Stimulated activated naive CD8-positive, alpha-beta T cell treated with anti-CD3 and anti-CD28 coated beads, Interleukin-15, amount 100 ng/mL, for 72 hours (primary cell): ENCODE measurements around the gene YWHAQ.
"Not testable (repeated sequence)": the region's sequence is repeated elsewhere in the genome, so short reads cannot be mapped to it uniquely, and the experiment has no call there.

ENCODE experiments used
- ATAC-seq: fragments of 150-1000 bp; cut with Tn5 transposase; 2 replicates; pipeline ENCODE4 v1.10.0; 2021; ENCODE audit warnings: mild to moderate bottlenecking, moderate library complexity
- DNase-seq, 2 donors: peaks; one replicate each; pipeline ENCODE4 v3.0.0; 2021 to 2022
- H3K27ac Mint-ChIP-seq, 2 donors: one replicate each; pipeline ENCODE4 v1.8.0; 2022; ENCODE audit warnings: mild to moderate bottlenecking in 2 of 2, mixed read lengths in 2 of 2, moderate library complexity in 2 of 2
- H3K27me3 Mint-ChIP-seq: one replicate; pipeline ENCODE4 v1.8.0; 2022; ENCODE audit warnings: mixed read lengths
- H3K4me1 Mint-ChIP-seq: one replicate; pipeline ENCODE4 v1.8.0; 2022; ENCODE audit warnings: mild to moderate bottlenecking, mixed read lengths
- H3K4me3 Mint-ChIP-seq, 2 donors: one replicate each; pipeline ENCODE4 v1.8.0; 2022; ENCODE audit warnings: mild to moderate bottlenecking in 2 of 2, mixed read lengths in 2 of 2, moderate library complexity in 1 of 2
- H3K9me3 Mint-ChIP-seq, 2 donors: one replicate each; pipeline ENCODE4 v1.8.0; 2022; ENCODE audit warnings: mixed read lengths in 2 of 2

The YWHAQ gene

DNA sequence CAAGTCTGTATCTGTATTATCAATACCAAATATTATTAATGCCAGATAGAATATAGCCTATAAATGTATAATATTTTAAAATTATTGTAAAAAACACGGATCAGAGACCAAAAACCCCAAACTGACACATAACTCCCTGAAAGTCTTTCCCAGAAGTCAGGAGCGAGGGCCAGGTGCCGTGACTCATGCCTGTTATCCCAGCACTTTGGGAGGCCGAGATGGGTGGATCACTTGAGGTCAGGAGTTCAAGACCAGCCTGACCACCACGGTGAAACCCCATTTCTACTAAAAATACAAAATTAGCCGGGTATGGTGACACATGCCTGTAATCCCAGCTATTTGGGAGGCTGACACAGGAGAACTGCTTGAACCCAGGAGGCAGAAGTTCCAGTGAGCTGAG lies 35.5 kb downstream of the YWHAQ start:
- peaks cover 85% of the 10 kb centered on the region for H3K4me1 Mint-ChIP-seq
- not testable (repeated sequence) for H3K27me3 Mint-ChIP-seq, ATAC-seq, DNase-seq, H3K27ac Mint-ChIP-seq
- H3K9me3 Mint-ChIP-seq = peaks cover 10 to 13% of the 10 kb centered on the region in 2 donors
- peak overlapping the region; percentile 25 to 60 for H3K4me3 Mint-ChIP-seq

DNA sequence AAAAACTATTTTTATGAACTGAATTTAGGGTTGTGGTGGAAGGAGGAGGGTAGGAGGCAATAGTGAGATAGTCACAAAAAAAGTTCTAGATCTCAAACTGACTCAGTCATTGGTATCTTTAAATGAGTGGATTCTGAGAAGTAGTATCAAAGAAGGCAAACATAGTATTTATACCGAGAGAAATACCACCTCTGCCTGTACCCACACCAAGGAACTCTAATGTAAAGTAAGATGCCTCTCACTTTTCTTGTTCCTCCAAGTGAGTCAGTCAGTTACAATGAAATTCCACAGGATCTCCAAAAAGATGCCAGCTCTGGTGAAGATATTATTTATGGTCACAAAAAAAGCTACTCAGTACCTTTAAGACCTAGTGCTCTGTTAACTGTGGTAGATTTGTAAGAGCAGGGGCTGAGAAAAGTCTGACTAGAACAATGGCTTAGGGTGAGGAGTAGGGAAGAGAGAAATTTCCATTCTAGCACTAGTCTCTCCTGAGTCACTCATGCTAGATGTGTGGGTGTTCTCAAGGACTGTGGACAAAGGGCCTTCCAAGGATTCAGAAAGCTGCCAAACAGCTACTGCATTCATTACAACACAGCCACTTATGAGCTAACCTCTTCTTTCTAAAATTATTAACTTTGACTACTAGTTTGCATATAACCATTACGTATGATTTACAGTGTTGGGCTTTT lies 36.3 kb downstream of the YWHAQ start:
- ATAC-seq (peak; percentile 94), DNase-seq (no peak)
- Mint-ChIP-seq H3K4me3 (peak overlapping the region; percentile 60 to 68), H3K27ac (peak overlapping the region; percentile 41 to 94), H3K4me1 (peaks cover 83% of the 10 kb centered on the region), H3K27me3 (no peaks in the 10 kb centered on the region), H3K9me3 (peaks cover 6% of the 10 kb centered on the region in 2 donors)

DNA sequence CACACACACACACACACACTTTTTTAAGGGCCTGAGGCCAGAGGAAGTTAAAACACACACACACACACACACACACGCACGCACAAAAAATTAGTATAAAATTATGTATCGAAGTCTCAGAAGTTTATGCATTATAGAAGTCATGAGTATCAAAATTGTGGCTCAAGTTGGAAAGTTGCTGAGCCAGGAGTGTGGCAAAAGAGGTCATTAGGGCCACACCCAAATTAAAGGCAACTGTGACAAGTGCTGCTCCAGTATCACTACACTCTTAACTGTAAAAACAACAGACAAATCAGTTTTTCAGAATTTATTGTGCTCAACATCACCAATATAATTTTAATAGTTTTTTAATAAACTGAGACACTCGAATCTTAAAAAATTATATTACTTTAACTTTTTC lies 36.9 kb downstream of the YWHAQ start:
- H3K9me3 Mint-ChIP-seq = peaks cover 0 to 4% of the 10 kb centered on the region in 2 donors
- peak overlapping the region in 1 of 2 donors; percentile 41 for H3K27ac Mint-ChIP-seq
- H3K27me3 Mint-ChIP-seq = no peaks in the 10 kb centered on the region
- peak overlapping the region in 1 of 2 donors; percentile 48 for H3K4me3 Mint-ChIP-seq
- ATAC-seq = no peak
- H3K4me1 Mint-ChIP-seq = peaks cover 81% of the 10 kb centered on the region
- no peak for DNase-seq

DNA sequence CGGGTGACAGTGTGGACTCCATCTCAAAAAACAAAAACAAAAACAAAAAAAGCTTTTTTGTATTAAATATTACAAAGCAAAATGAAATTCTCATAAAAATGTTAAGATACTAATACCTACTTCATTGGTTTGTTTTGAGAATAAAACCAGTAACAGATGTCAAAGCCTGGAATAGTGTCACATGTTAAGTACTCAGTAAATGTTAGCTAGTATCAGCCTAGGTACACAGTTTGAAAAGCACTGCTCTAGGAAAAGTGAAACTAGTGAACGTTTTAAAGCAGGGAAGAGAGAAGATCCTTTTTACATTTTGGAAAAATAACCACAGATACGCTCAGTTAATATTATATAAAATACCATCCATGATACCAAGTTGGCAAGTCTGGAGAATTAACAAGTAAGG lies 38.1 kb downstream of the YWHAQ start:
- Mint-ChIP-seq H3K9me3 (peaks cover 0 to 4% of the 10 kb centered on the region in 2 donors), H3K4me3 (no peak overlapping the region), H3K27me3 (no peaks in the 10 kb centered on the region), H3K4me1 (peaks cover 70% of the 10 kb centered on the region), H3K27ac (no peak overlapping the region)
- no peak for ATAC-seq
- no peak for DNase-seq

DNA sequence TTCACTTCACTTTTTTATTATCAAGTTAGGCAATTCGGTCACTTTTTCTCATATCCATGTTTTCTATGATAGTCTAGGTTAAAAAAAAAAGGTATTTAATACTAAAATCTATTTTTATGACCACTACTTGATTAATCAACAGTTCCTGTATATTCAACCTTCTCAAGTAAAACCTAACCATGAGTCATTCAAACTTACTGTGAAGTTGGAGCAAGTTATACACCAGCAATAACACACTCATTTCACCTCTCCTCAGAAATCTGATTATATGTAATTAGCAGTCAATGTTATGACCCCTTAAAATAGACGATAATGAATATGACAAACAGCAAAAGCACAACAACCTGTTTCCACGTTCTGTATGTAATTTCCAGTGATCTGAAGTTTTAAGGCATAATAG lies 40.2 kb downstream of the YWHAQ start:
- ATAC-seq (peak; percentile 45), DNase-seq (no peak)
- Mint-ChIP-seq H3K4me1 (peaks cover 52% of the 10 kb centered on the region), H3K27ac (no peak overlapping the region), H3K9me3 (peaks cover 0 to 4% of the 10 kb centered on the region in 2 donors), H3K27me3 (no peaks in the 10 kb centered on the region), H3K4me3 (no peak overlapping the region)

DNA sequence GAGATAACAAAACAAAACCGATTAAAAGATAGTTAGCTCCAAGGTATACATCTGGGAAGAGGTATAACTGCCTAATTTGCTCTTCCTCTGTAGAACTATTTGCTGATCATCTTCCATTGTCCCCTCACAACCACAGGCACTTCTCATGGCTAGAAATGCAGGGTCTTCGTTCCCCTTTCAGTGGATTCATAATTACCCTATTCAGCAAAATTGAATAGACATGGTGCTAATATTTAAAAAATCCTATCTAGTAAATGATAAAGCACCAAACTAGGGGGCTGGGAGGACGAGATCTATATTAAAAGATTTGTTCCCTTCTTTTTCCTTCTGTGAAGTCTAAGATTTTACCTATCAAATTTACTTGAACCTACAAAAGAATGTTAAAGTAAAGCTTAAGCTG lies 44.3 kb downstream of the YWHAQ start:
- Mint-ChIP-seq H3K4me3 (no peak overlapping the region), H3K27me3 (no peaks in the 10 kb centered on the region), H3K9me3 (no peaks in the 10 kb centered on the region), H3K4me1 (peaks cover 16% of the 10 kb centered on the region), H3K27ac (no peak overlapping the region)
- DNase-seq (no peak), ATAC-seq (no peak)

DNA sequence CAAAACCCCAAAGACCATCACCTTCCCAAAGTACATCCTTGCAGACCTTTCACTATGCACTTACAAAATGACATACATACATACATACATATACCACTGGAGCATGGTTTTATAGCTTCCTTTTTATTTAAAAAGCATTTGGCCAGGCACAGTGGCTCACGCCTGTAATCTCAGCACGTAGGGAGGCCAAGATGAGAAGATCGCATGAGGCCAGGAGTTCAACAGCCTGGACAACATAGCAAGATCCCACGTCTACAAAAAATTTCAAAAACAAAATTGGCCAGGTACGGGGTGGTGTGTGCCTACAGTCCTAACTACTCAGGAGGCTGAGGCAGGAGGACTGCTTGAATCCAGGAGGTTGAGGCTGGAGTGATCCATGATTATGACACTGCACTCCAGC lies 45.3 kb downstream of the YWHAQ start:
- no peak overlapping the region for H3K4me3 Mint-ChIP-seq
- DNase-seq (no peak), ATAC-seq (no peak)
- H3K27ac Mint-ChIP-seq = no peak overlapping the region
- no peaks in the 10 kb centered on the region for H3K27me3 Mint-ChIP-seq
- H3K9me3 Mint-ChIP-seq = no peaks in the 10 kb centered on the region
- H3K4me1 Mint-ChIP-seq = peaks cover 6% of the 10 kb centered on the region

DNA sequence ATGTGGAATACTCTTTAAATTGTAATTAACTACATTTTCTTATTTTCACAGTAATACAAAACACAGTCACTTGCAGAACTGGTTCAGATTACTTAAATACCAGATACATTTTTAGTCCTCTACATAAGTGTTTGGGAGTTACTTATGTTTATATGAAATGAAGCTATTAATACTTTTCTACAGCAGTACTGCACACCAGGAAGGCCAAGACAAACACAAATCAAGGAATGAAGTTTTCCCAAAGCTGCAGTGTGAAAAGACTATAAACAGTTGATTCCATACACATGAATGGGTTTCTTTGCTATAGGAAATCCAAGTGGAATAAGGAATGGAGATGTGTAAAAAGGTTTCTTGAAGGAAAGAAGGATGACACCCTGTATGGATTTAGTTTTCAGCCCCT lies 45.9 kb downstream of the YWHAQ start:
- not testable (repeated sequence) for H3K4me3 Mint-ChIP-seq, H3K27me3 Mint-ChIP-seq, ATAC-seq, H3K27ac Mint-ChIP-seq, H3K4me1 Mint-ChIP-seq, DNase-seq, H3K9me3 Mint-ChIP-seq

DNA sequence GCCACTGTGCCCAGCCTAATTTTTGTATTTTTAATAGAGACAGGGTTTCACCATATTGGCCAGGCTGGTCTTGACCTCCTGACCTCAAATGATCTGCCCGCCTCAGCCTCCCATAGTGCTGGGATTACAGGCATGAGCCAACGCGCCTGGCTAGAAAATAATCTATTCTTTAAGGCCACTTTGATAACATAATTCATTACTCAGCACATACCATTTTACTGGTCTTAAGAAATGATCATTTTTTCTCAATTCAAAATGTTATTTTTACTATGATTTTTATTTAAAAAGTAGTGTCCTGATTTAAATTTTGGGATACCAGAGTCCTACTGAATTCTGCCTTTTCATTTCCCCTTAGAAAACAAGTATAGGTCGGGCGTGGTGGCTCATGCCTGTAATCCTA lies 48.2 kb downstream of the YWHAQ start:
- Mint-ChIP-seq H3K4me3 (no peak overlapping the region), H3K9me3 (no peaks in the 10 kb centered on the region), H3K27me3 (no peaks in the 10 kb centered on the region), H3K4me1 (no peaks in the 10 kb centered on the region), H3K27ac (no peak overlapping the region)
- no peak for ATAC-seq
- DNase-seq = no peak

DNA sequence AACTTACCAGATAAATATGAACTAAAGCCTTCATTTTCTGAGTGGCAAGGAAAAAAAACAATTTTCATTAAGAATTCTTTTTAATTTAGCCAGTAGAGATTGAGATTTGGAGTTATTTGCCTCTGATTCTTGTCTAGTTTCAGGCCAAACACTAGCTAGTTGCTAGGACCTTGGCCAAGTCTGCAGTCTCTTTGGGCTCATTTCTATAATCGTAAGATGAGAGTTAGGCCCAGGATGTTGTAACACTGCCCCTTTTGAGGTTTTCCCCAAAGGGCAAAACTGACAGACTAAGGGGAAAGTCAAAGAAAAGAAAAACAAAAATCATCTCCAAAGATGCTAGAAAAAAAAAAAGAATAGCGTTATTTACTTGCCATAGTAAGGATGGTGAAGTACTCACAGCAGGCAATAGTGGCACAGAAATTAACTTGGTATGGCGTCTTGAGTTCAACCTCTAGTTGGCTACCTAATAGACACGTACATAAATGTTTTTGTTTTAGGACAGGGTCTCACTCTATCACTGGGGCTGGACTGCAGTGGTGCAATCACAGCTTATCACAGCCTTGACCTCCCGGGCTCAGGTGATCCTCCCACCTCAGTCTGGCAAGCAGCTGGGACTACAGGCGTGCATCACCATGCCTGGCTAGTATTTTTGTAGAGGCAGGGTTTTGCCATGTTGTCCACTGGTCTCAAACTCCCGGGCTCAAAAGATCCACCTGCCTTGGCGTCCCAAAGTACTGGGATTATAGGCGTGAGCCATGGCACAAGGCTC lies 52.1 kb downstream of the YWHAQ start:
- Mint-ChIP-seq H3K4me1 (peaks cover 11% of the 10 kb centered on the region), H3K27me3 (no peaks in the 10 kb centered on the region), H3K9me3 (no peaks in the 10 kb centered on the region), H3K4me3 (no peak overlapping the region), H3K27ac (no peak overlapping the region)
- ATAC-seq = no peak
- no peak for DNase-seq

DNA sequence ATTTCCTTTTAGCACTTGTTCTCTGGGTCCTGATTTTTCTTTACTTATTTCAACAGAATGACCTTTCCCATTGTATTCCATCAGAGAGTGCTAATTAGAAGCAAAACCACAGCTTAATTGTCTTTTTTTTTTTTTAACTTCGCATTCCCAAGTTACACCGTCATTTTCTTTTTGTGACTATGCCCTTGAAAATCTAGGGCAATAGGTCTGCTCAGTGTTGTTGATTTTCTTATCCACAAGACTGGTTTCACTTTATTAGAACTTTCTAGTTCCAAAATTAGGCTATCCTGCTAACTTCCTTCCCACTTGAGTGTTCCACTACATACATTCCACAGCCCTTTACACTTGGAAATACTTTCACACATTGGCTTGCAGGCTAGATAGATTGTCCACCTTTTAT lies 56.5 kb downstream of the YWHAQ start:
- Mint-ChIP-seq H3K4me1 (peaks cover 21% of the 10 kb centered on the region), H3K9me3 (no peaks in the 10 kb centered on the region), H3K4me3 (no peak overlapping the region), H3K27me3 (no peaks in the 10 kb centered on the region), H3K27ac (no peak overlapping the region)
- ATAC-seq (no peak), DNase-seq (no peak)

DNA sequence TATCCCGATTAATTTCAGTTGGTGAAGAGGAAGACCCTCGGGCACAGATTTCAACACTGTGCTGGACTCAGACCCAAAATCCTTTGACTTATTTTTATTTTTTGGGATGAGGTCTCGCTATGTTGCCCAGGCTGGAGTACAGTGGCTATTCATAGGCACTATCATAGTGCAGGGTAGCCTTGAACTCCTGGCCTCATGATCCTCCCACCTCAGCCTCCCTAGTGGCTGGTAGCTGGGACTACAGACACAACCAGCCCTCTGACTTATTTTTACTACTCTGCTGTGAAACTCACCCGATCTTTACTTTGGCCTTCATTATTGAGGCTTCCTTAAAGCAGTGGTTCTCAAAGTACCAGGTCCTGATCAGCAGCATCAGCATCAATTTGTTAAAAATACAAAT lies 57.0 kb downstream of the YWHAQ start:
- Mint-ChIP-seq H3K27ac (no peak overlapping the region), H3K27me3 (no peaks in the 10 kb centered on the region), H3K9me3 (no peaks in the 10 kb centered on the region), H3K4me1 (peaks cover 21% of the 10 kb centered on the region), H3K4me3 (no peak overlapping the region)
- DNase-seq (no peak), ATAC-seq (peak; percentile 48)

DNA sequence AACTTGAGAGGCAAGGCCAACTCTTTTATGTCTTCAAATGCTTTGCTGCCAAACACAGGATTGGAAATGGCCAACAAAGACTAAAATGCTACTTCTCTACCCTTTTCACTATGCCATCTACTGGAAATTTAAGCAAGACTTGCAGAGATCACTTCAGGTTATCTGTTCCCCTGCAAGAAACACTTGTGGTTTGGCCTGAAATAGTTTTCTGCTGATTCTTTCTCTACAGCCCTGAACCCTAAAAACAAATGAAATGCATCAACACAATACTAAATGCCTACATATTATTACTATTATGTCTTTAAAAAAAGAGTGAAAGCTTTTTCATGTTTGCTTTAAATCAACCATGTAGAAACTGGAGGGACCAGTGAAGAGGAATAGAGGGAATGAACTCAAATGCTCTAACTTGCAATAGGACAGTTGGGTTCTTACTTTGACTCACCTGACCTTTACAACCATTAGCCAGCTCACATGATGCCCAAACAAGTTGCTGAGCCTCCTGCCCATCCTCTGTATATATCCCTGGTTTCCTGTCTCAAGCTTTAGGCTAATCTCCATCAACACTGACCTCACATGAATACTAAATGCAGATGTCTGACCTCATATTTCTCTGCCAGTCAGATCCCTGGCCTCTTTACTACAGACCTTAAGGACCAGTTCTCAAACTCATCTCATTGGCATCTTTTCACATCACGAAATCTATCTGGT lies 57.6 kb downstream of the YWHAQ start:
- DNase-seq (no peak), ATAC-seq (peak; percentile 59)
- Mint-ChIP-seq H3K4me1 (peaks cover 21% of the 10 kb centered on the region), H3K27me3 (no peaks in the 10 kb centered on the region), H3K4me3 (no peak overlapping the region), H3K9me3 (no peaks in the 10 kb centered on the region), H3K27ac (no peak overlapping the region)

DNA sequence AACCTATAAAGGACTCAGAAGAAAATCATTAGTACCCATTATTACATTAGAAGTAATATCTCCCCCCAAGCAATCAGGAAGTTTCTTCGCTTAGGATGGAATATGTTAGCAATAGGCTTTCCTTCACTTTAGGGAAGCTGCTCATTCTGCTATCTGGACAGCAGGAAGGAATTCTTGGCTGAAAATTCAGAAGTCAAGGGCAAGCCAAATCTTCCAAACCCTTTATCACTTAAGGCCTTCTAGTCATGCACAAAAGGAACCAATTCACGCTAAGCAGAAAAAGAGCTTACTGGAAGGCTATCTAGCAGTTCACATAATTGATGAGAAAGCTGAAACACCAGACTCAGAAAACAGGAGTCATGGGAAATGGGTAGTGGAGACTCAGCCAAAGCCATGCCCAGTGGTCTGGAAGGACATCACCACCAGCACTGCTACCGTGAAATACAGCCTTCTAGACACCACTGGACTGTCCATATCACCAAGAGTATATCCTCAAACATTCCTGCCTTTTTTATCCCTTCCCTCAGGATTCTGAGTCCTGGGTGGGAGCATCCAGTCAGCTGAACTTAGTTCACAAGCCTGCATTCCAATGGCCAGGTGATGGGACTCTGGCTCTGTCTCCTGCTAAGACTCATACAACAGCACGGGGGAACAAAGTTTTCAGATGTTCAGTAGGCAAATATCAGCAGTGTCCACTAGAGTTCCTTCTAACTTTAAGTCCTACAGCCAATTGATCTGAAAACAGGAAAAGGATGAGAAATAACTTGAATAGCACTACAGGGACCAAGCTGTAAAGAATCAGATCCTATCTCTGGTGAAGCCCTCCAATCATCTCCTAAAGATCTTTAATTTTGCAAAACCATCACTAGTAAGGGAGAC lies 60.4 kb downstream of the YWHAQ start:
- Mint-ChIP-seq H3K4me3 (no peak overlapping the region), H3K4me1 (peaks cover 24% of the 10 kb centered on the region), H3K27ac (no peak overlapping the region), H3K27me3 (no peaks in the 10 kb centered on the region), H3K9me3 (no peaks in the 10 kb centered on the region)
- no peak for DNase-seq
- ATAC-seq = no peak

DNA sequence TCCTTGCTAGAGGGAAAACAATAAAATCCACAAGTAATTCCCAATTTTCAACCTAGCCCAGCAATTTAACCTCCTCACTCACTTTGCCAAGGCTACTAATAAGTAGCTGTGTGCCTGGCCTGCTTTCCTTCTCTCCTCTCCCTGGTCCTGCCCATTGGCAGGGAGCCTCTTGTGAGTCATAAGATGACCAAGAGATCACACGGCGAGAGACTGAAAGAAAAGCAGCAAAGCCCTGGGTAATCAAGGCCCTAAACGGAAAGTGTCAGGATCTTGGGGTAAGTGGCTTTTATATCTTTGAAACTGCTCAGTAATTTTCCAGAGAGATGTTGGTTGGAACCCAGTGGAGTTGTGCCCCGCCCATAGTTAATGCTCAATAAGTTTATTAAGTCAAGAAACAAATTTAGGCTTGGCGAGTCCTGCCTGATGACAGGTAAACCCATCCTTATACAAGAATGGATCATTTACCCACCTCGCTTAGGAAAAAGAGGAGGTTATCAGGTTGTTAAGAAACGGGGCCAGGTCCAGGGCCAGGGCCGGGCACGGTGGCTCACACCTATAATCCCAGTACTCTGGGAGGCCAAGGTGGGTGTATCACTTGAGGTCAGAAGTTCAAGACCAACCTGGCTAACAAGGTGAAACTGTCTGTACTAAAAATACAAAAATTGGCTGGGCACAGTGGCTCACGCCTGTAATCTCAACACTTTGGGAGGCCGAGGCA lies 65.2 kb downstream of the YWHAQ start:
- no peaks in the 10 kb centered on the region for H3K27me3 Mint-ChIP-seq
- no peak for DNase-seq
- H3K4me1 Mint-ChIP-seq = peaks cover 6% of the 10 kb centered on the region
- H3K9me3 Mint-ChIP-seq = no peaks in the 10 kb centered on the region
- H3K4me3 Mint-ChIP-seq = no peak overlapping the region
- no peak for ATAC-seq
- H3K27ac Mint-ChIP-seq = no peak overlapping the region
